Ramos (cell line): ENCODE measurements around the gene SLC27A4.

ENCODE experiments used
- in situ Hi-C: fragments of 300-500 bp; cut with MboI; formaldehyde crosslinking; loops from one replicate; pipeline ENCODE4 v1.14.3; 2022; ENCODE audit warnings: low sequenced_read_pairs; ENCODE audit not compliant: unreplicated experiment

The SLC27A4 gene

GRCh38 chr9:128409978-128410377 is 69.7 kb downstream of the SLC27A4 start:
- in situ Hi-C loops = loop anchor here (10.0 kb wide), 1 partner anchor 115 kb away; no protein-coding TSS in a partner anchor
